HepG2 (cell line): ENCODE measurements around the gene CYP11A1. TPM values are rescaled to one million over a fixed set of nuclear protein-coding genes. Genes with fewer than 3 reads are reported as not detected.

Experiments
- AHR ChIP-seq: IDR thresholded peaks from 2 replicates; pipeline ENCODE4 v1.6.1; 2018; ENCODE audit warnings: missing genetic modification reagents, missing compliant biosample characterization
- ASH2L ChIP-seq: fragments of 300-600, 200-600 bp; sonication (generic); IDR thresholded peaks from 2 replicates; pipeline ENCODE4 v1.7.0; 2017; ENCODE audit warnings: low read depth, mild to moderate bottlenecking, moderate library complexity, mixed read lengths, low read length; ENCODE audit not compliant: insufficient read length
- ATF7 ChIP-seq, 2 experiments: fragments of 450-650 bp in 1 of 2; sonication (generic) in 1 of 2; formaldehyde crosslinking in 1 of 2; IDR thresholded peaks; 2 replicates each; pipeline versions ENCODE4 v1.4.0 to v1.6.1; 2016 to 2020; ENCODE audit warnings: antibody characterized with exemption in 1 of 2, mild to moderate bottlenecking in 1 of 2, missing genetic modification reagents in 1 of 2
- EED ChIP-seq: sonication (generic); formaldehyde crosslinking; IDR thresholded peaks from 2 replicates; pipeline ENCODE4 v1.5.0; 2020; ENCODE audit warnings: mild to moderate bottlenecking, missing genetic modification reagents
- FIP1L1 ChIP-seq: fragments of 200-400 bp; formaldehyde crosslinking; IDR thresholded peaks from 2 replicates; pipeline ENCODE4 v1.6.1; 2018; ENCODE audit warnings: low read depth, mild to moderate bottlenecking, low read length, moderate library complexity, borderline replicate concordance; ENCODE audit not compliant: insufficient read depth
- MIER2 ChIP-seq: IDR thresholded peaks from 2 replicates; pipeline ENCODE4 v1.6.1; 2016; ENCODE audit warnings: missing biosample characterization, missing genetic modification reagents
- MIXL1 ChIP-seq: IDR thresholded peaks from 2 replicates; pipeline ENCODE4 v1.6.1; 2016
- STAG1 ChIP-seq: sonication (generic); formaldehyde crosslinking; IDR thresholded peaks from 2 replicates; pipeline ENCODE4 v1.4.0; 2020; ENCODE audit warnings: missing genetic modification reagents
- XRCC5 ChIP-seq: fragments of 200-400 bp; formaldehyde crosslinking; optimal IDR thresholded peaks from 2 replicates; pipeline ENCODE3; 2017; ENCODE audit warnings: mild to moderate bottlenecking, low read length
- YEATS2 ChIP-seq: sonication (generic); formaldehyde crosslinking; IDR thresholded peaks from 2 replicates; pipeline ENCODE4 v1.4.0; 2020; ENCODE audit warnings: missing genetic modification reagents, borderline replicate concordance
- ZMYM4 ChIP-seq: sonication (generic); formaldehyde crosslinking; IDR thresholded peaks from 2 replicates; pipeline ENCODE4 v1.8.1; 2023; ENCODE audit warnings: mild to moderate bottlenecking, missing genetic modification reagents
- ZNF30 ChIP-seq: sonication (generic); formaldehyde crosslinking; IDR thresholded peaks from 2 replicates; pipeline ENCODE4 v1.5.0; 2020; ENCODE audit warnings: mild to moderate bottlenecking, missing genetic modification reagents
- ZNF766 ChIP-seq: sonication (generic); formaldehyde crosslinking; IDR thresholded peaks from 2 replicates; pipeline ENCODE4 v1.5.0; 2020; ENCODE audit warnings: missing genetic modification reagents, borderline replicate concordance
- ZNF841 ChIP-seq: sonication (generic); formaldehyde crosslinking; IDR thresholded peaks from 2 replicates; pipeline ENCODE4 v1.8.1; 2023; ENCODE audit warnings: missing genetic modification reagents, borderline replicate concordance
- ZZZ3 ChIP-seq: sonication (generic); formaldehyde crosslinking; IDR thresholded peaks from 2 replicates; pipeline ENCODE4 v1.4.0; 2020; ENCODE audit warnings: missing genetic modification reagents, mild to moderate bottlenecking, borderline replicate concordance
- polyA plus RNA-seq, 8 experiments: library from polyadenylated mRNA; depleted of rRNA in 3 of 8; stranded (reverse) in 7 of 8; unstranded in 1 of 8; fragments of >200 nt; fragmentation: Illumina TruSeq in 4 of 8; extraction: Trizol in 4 of 8; gene quantifications; 2 replicates each; pipeline versions ENCODE4 v1.2.1 to v1.2.3, GENCODE V29; 2011 to 2016; ENCODE audit warnings: low read depth in 4 of 8, missing spikeins in 1 of 8, mixed read lengths in 1 of 8; ENCODE audit not compliant: insufficient read depth in 1 of 8
- total RNA-seq, 5 experiments: library from RNA; depleted of rRNA; stranded (reverse); fragments of >200 nt; fragmentation: Illumina TruSeq; extraction: Trizol; gene quantifications; 2 replicates each; pipeline ENCODE4 v1.2.3, GENCODE V29; 2016; ENCODE audit warnings: low read depth in 1 of 5
- TF ChIP-seq, protein P1 (sequence below): sonication (generic); formaldehyde crosslinking; IDR thresholded peaks from 2 replicates; pipeline ENCODE4 v1.9.0; 2021; ENCODE audit warnings: missing genetic modification reagents, mild to moderate bottlenecking, borderline replicate concordance
- TF ChIP-seq, protein P2 (sequence below): sonication (generic); formaldehyde crosslinking; IDR thresholded peaks from 2 replicates; pipeline ENCODE4 v1.4.0; 2020; ENCODE audit warnings: mild to moderate bottlenecking, missing genetic modification reagents
- TF ChIP-seq, protein P3 (sequence below): sonication (generic); formaldehyde crosslinking; IDR thresholded peaks from 2 replicates; pipeline ENCODE4 v1.4.0; 2020; ENCODE audit warnings: mild to moderate bottlenecking, low read depth, missing genetic modification reagents
- TF ChIP-seq, protein P4 (sequence below): sonication (generic); formaldehyde crosslinking; IDR thresholded peaks from 2 replicates; pipeline ENCODE4 v1.4.0; 2020; ENCODE audit warnings: missing genetic modification reagents, mild to moderate bottlenecking, borderline replicate concordance
- TF ChIP-seq, protein P5 (sequence below): sonication (generic); formaldehyde crosslinking; IDR thresholded peaks from 2 replicates; pipeline ENCODE4 v1.4.0; 2020; ENCODE audit warnings: missing genetic modification reagents; ENCODE audit errors: not compliant biosample characterization

Gene CYP11A1
- total and polyA plus RNA-seq, 2 of the 13 experiments (the other 11 are each of a cell fraction or from before 2014, with no cell fraction given), result 0.66 to 0.92 TPM

DNA sequence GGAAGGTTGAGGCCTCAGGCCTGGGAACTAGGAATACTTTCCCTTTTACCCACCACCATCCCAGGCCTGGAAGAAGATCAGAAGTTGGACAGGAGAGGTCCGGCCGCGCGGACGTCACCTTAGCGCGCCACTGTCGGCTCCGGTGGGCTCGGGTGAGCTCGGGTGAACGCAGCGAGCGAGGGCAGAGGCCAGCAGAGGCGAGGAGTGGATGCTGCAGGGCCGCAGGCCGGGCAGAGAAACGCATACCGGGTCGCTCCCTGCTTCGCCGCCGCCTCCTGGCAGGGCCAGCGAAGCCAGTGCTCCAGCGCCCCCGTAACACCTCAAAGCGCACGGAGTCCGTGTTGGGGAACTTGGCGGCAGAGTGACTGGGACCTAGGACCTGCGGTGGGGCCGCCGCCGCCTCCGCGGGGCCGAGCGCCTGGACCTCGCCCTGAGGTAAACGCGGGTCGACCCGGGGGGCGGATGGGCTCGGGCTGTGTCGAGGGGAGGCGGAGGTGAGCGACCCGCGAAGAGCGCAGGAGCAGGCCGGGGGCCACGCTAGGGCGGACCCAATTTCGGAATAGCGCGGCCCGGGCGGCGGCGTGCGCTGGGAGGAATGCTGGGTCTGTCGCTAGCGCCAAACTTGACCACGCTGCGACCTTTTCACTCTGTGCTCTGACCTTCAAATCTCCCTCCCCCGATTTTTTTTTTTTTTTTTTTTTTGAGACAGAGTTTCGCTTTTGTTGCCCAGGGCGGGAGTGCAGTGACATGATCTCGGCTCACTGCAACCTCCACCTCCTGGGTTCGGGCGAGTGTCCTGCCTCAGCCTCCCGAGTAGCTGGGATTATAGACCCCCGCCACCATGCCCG lies 1.6 kb downstream of the CYP11A1 start (continued):
- TF ChIP-seq, protein P1, sequence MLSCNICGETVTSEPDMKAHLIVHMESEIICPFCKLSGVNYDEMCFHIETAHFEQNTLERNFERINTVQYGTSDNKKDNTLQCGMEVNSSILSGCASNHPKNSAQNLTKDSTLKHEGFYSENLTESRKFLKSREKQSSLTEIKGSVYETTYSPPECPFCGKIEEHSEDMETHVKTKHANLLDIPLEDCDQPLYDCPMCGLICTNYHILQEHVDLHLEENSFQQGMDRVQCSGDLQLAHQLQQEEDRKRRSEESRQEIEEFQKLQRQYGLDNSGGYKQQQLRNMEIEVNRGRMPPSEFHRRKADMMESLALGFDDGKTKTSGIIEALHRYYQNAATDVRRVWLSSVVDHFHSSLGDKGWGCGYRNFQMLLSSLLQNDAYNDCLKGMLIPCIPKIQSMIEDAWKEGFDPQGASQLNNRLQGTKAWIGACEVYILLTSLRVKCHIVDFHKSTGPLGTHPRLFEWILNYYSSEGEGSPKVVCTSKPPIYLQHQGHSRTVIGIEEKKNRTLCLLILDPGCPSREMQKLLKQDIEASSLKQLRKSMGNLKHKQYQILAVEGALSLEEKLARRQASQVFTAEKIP (CRISPR knock-in tag), result no peak
- TF ChIP-seq, protein P2, sequence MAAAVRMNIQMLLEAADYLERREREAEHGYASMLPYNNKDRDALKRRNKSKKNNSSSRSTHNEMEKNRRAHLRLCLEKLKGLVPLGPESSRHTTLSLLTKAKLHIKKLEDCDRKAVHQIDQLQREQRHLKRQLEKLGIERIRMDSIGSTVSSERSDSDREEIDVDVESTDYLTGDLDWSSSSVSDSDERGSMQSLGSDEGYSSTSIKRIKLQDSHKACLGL (CRISPR knock-in tag), result 0 out of 2 replicates have a peak, but pooled peaks have one; percentile 32
- peak; percentile 43; the same call in 1 of the 2 replicates for TF ChIP-seq YEATS2 (CRISPR knock-in tag)
- TF ChIP-seq EED, result no peak
- TF ChIP-seq MIER2 (CRISPR knock-in tag), result no peak
- TF ChIP-seq, protein P3, sequence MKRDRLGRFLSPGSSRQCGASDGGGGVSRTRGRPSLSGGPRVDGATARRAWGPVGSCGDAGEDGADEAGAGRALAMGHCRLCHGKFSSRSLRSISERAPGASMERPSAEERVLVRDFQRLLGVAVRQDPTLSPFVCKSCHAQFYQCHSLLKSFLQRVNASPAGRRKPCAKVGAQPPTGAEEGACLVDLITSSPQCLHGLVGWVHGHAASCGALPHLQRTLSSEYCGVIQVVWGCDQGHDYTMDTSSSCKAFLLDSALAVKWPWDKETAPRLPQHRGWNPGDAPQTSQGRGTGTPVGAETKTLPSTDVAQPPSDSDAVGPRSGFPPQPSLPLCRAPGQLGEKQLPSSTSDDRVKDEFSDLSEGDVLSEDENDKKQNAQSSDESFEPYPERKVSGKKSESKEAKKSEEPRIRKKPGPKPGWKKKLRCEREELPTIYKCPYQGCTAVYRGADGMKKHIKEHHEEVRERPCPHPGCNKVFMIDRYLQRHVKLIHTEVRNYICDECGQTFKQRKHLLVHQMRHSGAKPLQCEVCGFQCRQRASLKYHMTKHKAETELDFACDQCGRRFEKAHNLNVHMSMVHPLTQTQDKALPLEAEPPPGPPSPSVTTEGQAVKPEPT (CRISPR knock-in tag), result no peak
- TF ChIP-seq ZMYM4 (CRISPR knock-in tag), result no peak; the same call in 1 of the 2 replicates
- TF ChIP-seq ZNF30, result no peak
- TF ChIP-seq STAG1 (CRISPR knock-in tag), result no peak
- TF ChIP-seq MIXL1 (CRISPR knock-in tag), result no peak
- TF ChIP-seq AHR (CRISPR knock-in tag), result 0 out of 2 replicates have a peak, but pooled peaks have one; percentile 65
- no peak for TF ChIP-seq ATF7 (IDR thresholded peaks at IDR 0.05)
- TF ChIP-seq ATF7 (CRISPR knock-in tag; IDR thresholded peaks at IDR 0.05), result no peak
- TF ChIP-seq ZNF841 (CRISPR knock-in tag), result no peak
- no peak for TF ChIP-seq FIP1L1
- TF ChIP-seq, protein P4, sequence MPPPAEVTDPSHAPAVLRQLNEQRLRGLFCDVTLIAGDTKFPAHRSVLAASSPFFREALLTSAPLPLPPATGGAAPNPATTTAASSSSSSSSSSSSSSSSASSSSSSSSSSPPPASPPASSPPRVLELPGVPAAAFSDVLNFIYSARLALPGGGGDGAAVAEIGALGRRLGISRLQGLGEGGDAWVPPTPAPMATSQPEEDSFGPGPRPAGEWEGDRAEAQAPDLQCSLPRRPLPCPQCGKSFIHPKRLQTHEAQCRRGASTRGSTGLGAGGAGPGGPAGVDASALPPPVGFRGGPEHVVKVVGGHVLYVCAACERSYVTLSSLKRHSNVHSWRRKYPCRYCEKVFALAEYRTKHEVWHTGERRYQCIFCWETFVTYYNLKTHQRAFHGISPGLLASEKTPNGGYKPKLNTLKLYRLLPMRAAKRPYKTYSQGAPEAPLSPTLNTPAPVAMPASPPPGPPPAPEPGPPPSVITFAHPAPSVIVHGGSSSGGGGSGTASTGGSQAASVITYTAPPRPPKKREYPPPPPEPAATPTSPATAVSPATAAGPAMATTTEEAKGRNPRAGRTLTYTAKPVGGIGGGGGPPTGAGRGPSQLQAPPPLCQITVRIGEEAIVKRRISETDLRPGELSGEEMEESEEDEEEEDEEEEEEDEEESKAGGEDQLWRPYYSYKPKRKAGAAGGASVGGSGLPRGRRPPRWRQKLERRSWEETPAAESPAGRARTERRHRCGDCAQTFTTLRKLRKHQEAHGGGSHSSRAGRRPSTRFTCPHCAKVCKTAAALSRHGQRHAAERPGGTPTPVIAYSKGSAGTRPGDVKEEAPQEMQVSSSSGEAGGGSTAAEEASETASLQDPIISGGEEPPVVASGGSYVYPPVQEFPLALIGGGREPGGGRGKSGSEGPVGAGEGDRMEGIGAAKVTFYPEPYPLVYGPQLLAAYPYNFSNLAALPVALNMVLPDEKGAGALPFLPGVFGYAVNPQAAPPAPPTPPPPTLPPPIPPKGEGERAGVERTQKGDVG (CRISPR knock-in tag), result peak; percentile 70; the same call in 1 of the 2 replicates
- TF ChIP-seq ZZZ3 (CRISPR knock-in tag), result no peak
- TF ChIP-seq ASH2L, result peak; percentile 21
- TF ChIP-seq XRCC5, result peak; percentile 37
- TF ChIP-seq ZNF766 (CRISPR knock-in tag), result no peak
- TF ChIP-seq, protein P5, sequence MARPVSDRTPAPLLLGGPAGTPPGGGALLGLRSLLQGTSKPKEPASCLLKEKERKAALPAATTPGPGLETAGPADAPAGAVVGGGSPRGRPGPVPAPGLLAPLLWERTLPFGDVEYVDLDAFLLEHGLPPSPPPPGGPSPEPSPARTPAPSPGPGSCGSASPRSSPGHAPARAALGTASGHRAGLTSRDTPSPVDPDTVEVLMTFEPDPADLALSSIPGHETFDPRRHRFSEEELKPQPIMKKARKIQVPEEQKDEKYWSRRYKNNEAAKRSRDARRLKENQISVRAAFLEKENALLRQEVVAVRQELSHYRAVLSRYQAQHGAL (CRISPR knock-in tag), result no peak
